Aorta (tissue), 5 donors: ENCODE results near the gene ATAD1. TPM values are rescaled to one million over a fixed set of nuclear protein-coding genes. Genes with fewer than 3 reads are reported as not detected.
"Not testable (repeated sequence)": the region's sequence is repeated elsewhere in the genome, so short reads cannot be mapped to it uniquely, and the experiment has no call there.

Source experiments
- ATAC-seq: fragments of 200-7000 bp; cut with Tn5 transposase; one replicate; pipeline ENCODE4 v1.9.1; 2022; ENCODE audit warnings: moderate library complexity; ENCODE audit not compliant: low FRiP score
- DNase-seq, 2 donors: peaks; one replicate each; pipeline ENCODE4 v3.0.0-alpha.2; 2020
- H3K27ac ChIP-seq, 2 donors: one replicate each; pipeline ENCODE4 v1.5.1; 2013; ENCODE audit warnings: low read length in 2 of 2, mild to moderate bottlenecking in 2 of 2, moderate library complexity in 2 of 2, control low read depth in 1 of 2, inconsistent platforms in 1 of 2, low read depth in 1 of 2
- H3K27me3 ChIP-seq, 2 donors: one replicate each; pipeline ENCODE4 v1.6.1; 2013; ENCODE audit warnings: control low read depth in 1 of 2, low read length in 1 of 2, mild to moderate bottlenecking in 1 of 2, moderate library complexity in 1 of 2; ENCODE audit not compliant: insufficient read depth in 2 of 2, control insufficient read depth in 1 of 2
- H3K36me3 ChIP-seq, 2 donors: one replicate each; pipeline ENCODE4 v1.6.1; 2013; ENCODE audit warnings: control low read depth in 1 of 2, low read length in 1 of 2, mild to moderate bottlenecking in 1 of 2; ENCODE audit not compliant: insufficient read depth in 2 of 2, control insufficient read depth in 1 of 2
- H3K4me1 ChIP-seq, 2 donors: one replicate each; pipeline ENCODE4 v1.6.1; 2013; ENCODE audit warnings: low read length in 2 of 2, control low read depth in 1 of 2, mild to moderate bottlenecking in 1 of 2, moderate library complexity in 1 of 2; ENCODE audit not compliant: insufficient read depth in 2 of 2, control insufficient read depth in 1 of 2
- H3K4me3 ChIP-seq, 2 donors: one replicate each; pipeline ENCODE4 v1.5.1; 2013; ENCODE audit warnings: low read length in 2 of 2, control low read depth in 1 of 2, mild to moderate bottlenecking in 1 of 2
- H3K9me3 ChIP-seq: one replicate; pipeline ENCODE4 v1.6.1; 2013; ENCODE audit warnings: mild to moderate bottlenecking, low read length; ENCODE audit not compliant: control insufficient read depth
- WGBS, 2 donors: extraction: QIAGEN DNeasy Blood & Tissue Kit; methylation state at CpG; one replicate each; pipeline ENCODE4 v1.1.7; 2013; 5-methylcytosine and 5-hydroxymethylcytosine counted together
- intact Hi-C, 2 donors: fragments of 100-400 bp; cut with DNase I; formaldehyde crosslinking; loops; one replicate each; pipeline versions ENCODE4 v1.14.2 to v1.15.0; 2022
- polyA plus RNA-seq, 2 donors: library from polyadenylated mRNA; stranded (reverse); fragments of 200-250 nt; gene quantifications; one replicate each; pipeline ENCODE4 v1.2.3, GENCODE V29; 2013
- total RNA-seq, 2 donors: library from RNA; stranded (reverse); fragmentation: NEBNext Ultra II Directional; extraction: Animal tissue kit (Norgen Biotek cat#: 25700); gene quantifications; one replicate each; pipeline ENCODE4 v1.2.1, GENCODE V29; 2021
- donor health status: healthy with polysubstance abuse.
- donor health status: Bipolar disorder and iron deficiency.
- donor health status: DM: no; HTN: no; CAD: no.
- donor health status: DM: no; HTN: no; CAD: no.
- donor health status: DM: yes; HTN: yes; CAD: no.

Gene ATAD1
- total and polyA plus RNA-seq, 4 donors: 18.8 to 43.4 (median 32.1) TPM

GRCh38 chr10:87801813-87802435, 16.1 kb downstream of the ATAD1 start:
- H3K27ac ChIP-seq, DNase-seq, H3K36me3 ChIP-seq, H3K9me3 ChIP-seq, intact Hi-C loops, ATAC-seq, H3K4me1 ChIP-seq, H3K27me3 ChIP-seq, H3K4me3 ChIP-seq: not testable (repeated sequence)
- WGBS, 2 donors: 97 to 98% methylated on average over 1 of the region's 1 CpG

DNA sequence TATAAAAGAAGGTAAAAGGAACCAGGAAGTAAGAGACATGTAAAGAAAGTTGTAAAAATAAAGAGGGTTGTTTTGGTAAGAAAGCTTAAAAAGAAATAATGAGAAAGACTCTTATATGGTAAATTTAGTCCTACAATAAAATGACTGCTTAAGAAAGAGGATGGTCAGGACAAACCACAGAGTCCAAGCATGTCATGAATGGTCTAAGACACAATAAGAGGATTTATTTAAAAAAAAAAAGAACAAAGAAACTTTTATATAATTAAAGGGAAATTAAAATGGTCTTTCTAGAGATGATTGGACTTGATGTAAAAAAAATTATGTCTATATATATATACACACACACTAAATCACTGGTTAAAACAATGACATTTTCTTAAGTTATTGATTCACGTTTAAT, 18.2 kb downstream of the ATAD1 start:
- H3K36me3 ChIP-seq: no peaks in the 10 kb centered on the region
- 87 to 91% methylated on average over 1 of the region's 1 CpG for WGBS, 2 donors
- ATAC-seq (no peak), DNase-seq (no peak)
- no peaks in the 10 kb centered on the region for H3K27me3 ChIP-seq
- intact Hi-C loops: no loop called here
- H3K27ac ChIP-seq: no peak overlapping the region
- no peaks in the 10 kb centered on the region for H3K4me1 ChIP-seq
- H3K4me3 ChIP-seq: no peak overlapping the region
- H3K9me3 ChIP-seq: no peaks in the 10 kb centered on the region

DNA sequence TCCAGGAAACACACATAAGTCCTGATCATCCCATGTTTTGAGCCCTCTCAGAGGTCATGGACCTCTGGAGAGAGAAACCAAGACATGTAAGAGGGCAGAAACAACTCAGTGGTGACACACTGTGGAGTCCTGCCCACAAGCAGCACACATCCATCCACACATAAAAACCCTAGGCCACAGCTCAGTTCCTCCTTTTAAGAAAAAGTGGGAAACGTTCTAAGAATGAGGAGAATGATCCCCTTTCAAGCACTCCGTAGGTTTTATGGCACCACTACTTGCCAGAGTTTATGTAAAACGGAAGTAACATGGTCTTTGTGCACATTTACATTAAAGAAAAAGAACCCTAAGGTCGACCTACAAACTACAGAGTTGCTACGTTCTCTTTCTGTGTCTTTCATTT, 19.9 kb downstream of the ATAD1 start:
- H3K4me1 ChIP-seq: no peaks in the 10 kb centered on the region
- H3K4me3 ChIP-seq: no peak overlapping the region
- 93 to 96% methylated on average over 5 of the region's 5 CpGs for WGBS, 2 donors
- ATAC-seq (no peak), DNase-seq (no peak)
- intact Hi-C loops: no loop called here
- H3K9me3 ChIP-seq: no peaks in the 10 kb centered on the region
- H3K27me3 ChIP-seq: no peaks in the 10 kb centered on the region
- no peak overlapping the region for H3K27ac ChIP-seq
- no peaks in the 10 kb centered on the region for H3K36me3 ChIP-seq

DNA sequence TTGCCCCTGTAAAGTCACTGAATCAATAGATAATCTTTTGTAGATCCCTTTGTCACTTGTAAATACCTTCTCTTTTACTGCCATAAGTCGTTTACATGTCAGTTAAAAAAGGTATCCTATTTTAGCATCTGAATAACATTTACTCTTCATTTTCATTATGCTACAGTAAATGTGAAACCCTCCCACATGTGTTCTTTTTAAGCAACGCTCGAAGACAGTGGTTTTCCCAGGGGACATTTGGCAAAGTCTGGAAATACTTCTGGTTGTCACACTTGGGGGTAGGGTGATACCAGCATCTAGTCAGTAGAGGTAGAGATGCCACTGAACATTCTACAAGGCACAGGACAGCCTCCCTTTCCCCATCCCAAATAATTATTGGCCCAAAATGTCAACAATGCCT, 23.7 kb downstream of the ATAD1 start:
- intact Hi-C loops: no loop called here
- 47% methylated on average over 3 of the region's 3 CpGs for WGBS, 2 donors
- ATAC-seq (no peak), DNase-seq (no peak)
- Histone ChIP-seq H3K27ac (no peak overlapping the region), H3K36me3 (peaks cover 0 to 3% of the 10 kb centered on the region in 2 donors), H3K27me3 (no peaks in the 10 kb centered on the region), H3K4me1 (no peaks in the 10 kb centered on the region), H3K9me3 (no peaks in the 10 kb centered on the region), H3K4me3 (no peak overlapping the region)

DNA sequence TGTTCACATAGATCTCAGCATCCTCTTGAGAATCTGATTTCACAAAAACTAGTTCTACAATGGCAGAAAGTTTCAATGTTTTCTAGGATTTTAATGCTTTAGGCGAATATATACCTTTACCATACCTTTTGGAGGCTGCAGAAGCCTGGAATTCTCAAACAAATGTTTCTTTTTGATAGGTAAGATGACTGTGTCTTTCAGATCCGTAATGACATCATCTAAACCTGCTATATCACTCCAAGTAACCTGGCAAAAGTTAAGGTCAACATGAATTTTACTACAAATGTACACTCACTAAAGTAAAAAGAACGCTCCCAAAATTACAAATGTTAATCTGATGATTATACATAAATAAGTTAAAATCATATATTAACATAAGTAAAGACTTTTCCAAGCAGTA, 27.8 kb downstream of the ATAD1 start:
- ATAC-seq (no peak), DNase-seq (no peak)
- H3K27ac ChIP-seq: no peak overlapping the region
- H3K9me3 ChIP-seq: no peaks in the 10 kb centered on the region
- H3K27me3 ChIP-seq: no peaks in the 10 kb centered on the region
- intact Hi-C loops: no loop called here
- H3K4me1 ChIP-seq: no peaks in the 10 kb centered on the region
- peaks cover 0 to 3% of the 10 kb centered on the region in 2 donors for H3K36me3 ChIP-seq
- no peak overlapping the region for H3K4me3 ChIP-seq
- WGBS, 2 donors: 76 to 92% methylated on average over 3 of the region's 3 CpGs

GRCh38 chr10:87786421-87786820, 31.6 kb downstream of the ATAD1 start:
- WGBS, 2 donors: 97 to 99% methylated on average over 7 of the region's 7 CpGs
- DNase-seq: no peak
- no peaks in the 10 kb centered on the region for H3K4me1 ChIP-seq
- no peak overlapping the region for H3K27ac ChIP-seq
- H3K4me3 ChIP-seq: no peak overlapping the region
- no peaks in the 10 kb centered on the region for H3K27me3 ChIP-seq
- no peaks in the 10 kb centered on the region for H3K9me3 ChIP-seq
- ATAC-seq: no peak
- H3K36me3 ChIP-seq: peaks cover 0 to 2% of the 10 kb centered on the region in 2 donors
- intact Hi-C loops: no loop called here

- ATAC-seq (no peak), DNase-seq (no peak)
- 93 to 97% methylated on average over 6 of the region's 6 CpGs for WGBS, 2 donors
- H3K4me1 ChIP-seq: no peaks in the 10 kb centered on the region
- H3K9me3 ChIP-seq: no peaks in the 10 kb centered on the region
- H3K27me3 ChIP-seq: no peaks in the 10 kb centered on the region
- H3K27ac ChIP-seq: no peak overlapping the region
- H3K36me3 ChIP-seq: peaks cover 0 to 2% of the 10 kb centered on the region in 2 donors
- intact Hi-C loops: no loop called here
- no peak overlapping the region for H3K4me3 ChIP-seq
Observed at GRCh38 chr10:87782721-87783120, 35.3 kb downstream of the ATAD1 start.

DNA sequence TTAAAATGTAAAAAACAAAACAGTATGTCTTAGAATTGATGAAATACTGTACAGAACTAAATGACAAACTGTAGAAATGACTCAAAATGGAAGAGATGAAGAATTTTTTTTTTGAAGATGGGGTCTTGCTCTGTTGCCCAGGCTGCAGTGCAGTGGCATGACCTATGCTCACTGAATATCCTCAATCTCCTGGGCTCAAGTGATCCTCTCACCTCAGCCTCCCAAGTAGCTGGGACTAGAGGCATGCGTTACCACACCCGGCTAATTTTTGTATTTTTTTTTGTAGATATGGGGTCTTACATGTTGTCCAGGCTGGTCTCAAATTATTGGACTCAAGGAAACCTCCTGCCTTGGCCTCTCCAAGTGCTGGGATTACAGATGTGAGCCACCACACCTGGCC, 36.5 kb downstream of the ATAD1 start:
- ATAC-seq: no peak
- WGBS, 2 donors: 98 to 99% methylated on average over 2 of the region's 2 CpGs
- Histone ChIP-seq H3K27me3 (no peaks in the 10 kb centered on the region), H3K27ac (no peak overlapping the region), H3K9me3 (no peaks in the 10 kb centered on the region), H3K36me3 (peaks cover 0 to 2% of the 10 kb centered on the region in 2 donors), H3K4me1 (no peaks in the 10 kb centered on the region), H3K4me3 (no peak overlapping the region)
- DNase-seq: no peak
- intact Hi-C loops: no loop called here

- Histone ChIP-seq H3K4me1 (no peaks in the 10 kb centered on the region), H3K9me3 (no peaks in the 10 kb centered on the region), H3K36me3 (no peaks in the 10 kb centered on the region), H3K4me3 (no peak overlapping the region), H3K27ac (no peak overlapping the region), H3K27me3 (no peaks in the 10 kb centered on the region)
- intact Hi-C loops: no loop called here
- WGBS, 2 donors: 96 to 97% methylated on average over 6 of the region's 6 CpGs
- DNase-seq (no peak), ATAC-seq (no peak)
Observed at GRCh38 chr10:87776328-87776727, 41.7 kb downstream of the ATAD1 start.
